ENCODE measurements around the gene REPIN1.

DNA sequence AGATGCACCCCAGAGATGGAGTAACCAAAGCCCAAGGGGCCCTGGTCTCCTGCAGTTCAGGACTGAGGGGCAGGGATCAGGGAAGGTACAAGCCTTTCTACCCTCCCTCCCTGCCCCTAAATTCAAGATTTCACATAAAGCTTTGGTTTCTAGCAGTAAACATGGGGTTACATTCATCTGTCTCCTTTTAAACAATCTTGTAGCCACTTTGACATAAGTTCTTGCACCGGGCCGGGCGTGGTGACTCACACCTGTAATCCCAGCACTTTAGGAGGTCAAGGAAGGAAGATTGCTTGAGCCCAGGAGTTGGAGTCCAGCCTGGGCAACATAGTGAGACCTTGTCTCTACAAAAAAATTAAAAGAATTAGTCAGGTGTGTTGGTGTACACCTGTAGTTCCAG, 41.3 kb upstream of the REPIN1 start:
- TF ChIP-seq CTCF (IDR thresholded peaks at IDR 0.05; ENCODE audit: low read length) (no peak), EZH2 (optimal IDR thresholded peaks at IDR 0.05; ENCODE audit: low read depth, low read length) (no peak), EZH2phosphoT487 (IDR thresholded peaks at IDR 0.05; ENCODE audit: low read length) (no peak)

All from MM.1S (cell line).